ENCODE results near the gene PLEKHA8.

The PLEKHA8 gene

GRCh38 chr7:30093420-30093952, 65.3 kb downstream of the PLEKHA8 start:
- no peak for TF ChIP-seq SIN3A (IDR thresholded peaks at IDR 0.05; ENCODE audit: borderline replicate concordance, insufficient read depth, low read length)
- no peak for TF ChIP-seq REST (IDR thresholded peaks at IDR 0.05; ENCODE audit: insufficient read depth in 1 of 2, low read depth in 2 of 2, low read length in 2 of 2)
- TF ChIP-seq TAF1 (IDR thresholded peaks at IDR 0.05; ENCODE audit: borderline replicate concordance, insufficient read depth, low read length), result no peak

DNA sequence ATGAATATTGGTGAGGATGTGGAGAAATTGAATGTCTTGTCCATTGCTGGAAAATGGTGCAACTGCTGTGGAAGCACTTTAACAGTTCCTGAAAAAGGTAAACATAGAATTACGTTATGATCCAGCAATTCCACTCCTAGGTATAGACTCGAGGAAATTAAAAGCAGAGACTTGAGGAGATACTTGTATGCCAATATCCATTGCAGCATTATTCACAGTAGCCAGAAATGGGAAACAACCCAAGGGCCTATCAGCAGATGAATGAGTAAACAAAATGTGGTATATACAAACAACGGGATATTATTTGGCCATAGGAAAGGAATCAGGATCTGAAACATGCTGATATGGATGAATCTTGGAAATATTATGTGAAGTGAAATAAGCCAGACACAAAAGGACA, 74.1 kb downstream of the PLEKHA8 start:
- TF ChIP-seq FOXP2 (optimal IDR thresholded peaks at IDR 0.05; ENCODE audit: borderline replicate concordance, extremely low read depth, extremely low read length, insufficient read depth) (no peak), REST (IDR thresholded peaks at IDR 0.05; ENCODE audit: insufficient read depth in 1 of 2, low read depth in 2 of 2, low read length in 2 of 2) (no peak), SIN3A (IDR thresholded peaks at IDR 0.05; ENCODE audit: borderline replicate concordance, insufficient read depth, low read length) (no peak), POLR2AphosphoS5 (IDR thresholded peaks at IDR 0.05; ENCODE audit: low read depth, low read length) (no peak), TAF1 (IDR thresholded peaks at IDR 0.05; ENCODE audit: borderline replicate concordance, insufficient read depth, low read length) (no peak)

GRCh38 chr7:30104157-30104556, 75.9 kb downstream of the PLEKHA8 start:
- TF ChIP-seq REST (IDR thresholded peaks at IDR 0.05; ENCODE audit: insufficient read depth in 1 of 2, low read depth in 2 of 2, low read length in 2 of 2) (no peak), SIN3A (IDR thresholded peaks at IDR 0.05; ENCODE audit: borderline replicate concordance, insufficient read depth, low read length) (no peak), FOXP2 (optimal IDR thresholded peaks at IDR 0.05; ENCODE audit: borderline replicate concordance, extremely low read depth, extremely low read length, insufficient read depth) (no peak), TAF1 (IDR thresholded peaks at IDR 0.05; ENCODE audit: borderline replicate concordance, insufficient read depth, low read length) (no peak), POLR2AphosphoS5 (IDR thresholded peaks at IDR 0.05; ENCODE audit: low read depth, low read length) (no peak)

DNA sequence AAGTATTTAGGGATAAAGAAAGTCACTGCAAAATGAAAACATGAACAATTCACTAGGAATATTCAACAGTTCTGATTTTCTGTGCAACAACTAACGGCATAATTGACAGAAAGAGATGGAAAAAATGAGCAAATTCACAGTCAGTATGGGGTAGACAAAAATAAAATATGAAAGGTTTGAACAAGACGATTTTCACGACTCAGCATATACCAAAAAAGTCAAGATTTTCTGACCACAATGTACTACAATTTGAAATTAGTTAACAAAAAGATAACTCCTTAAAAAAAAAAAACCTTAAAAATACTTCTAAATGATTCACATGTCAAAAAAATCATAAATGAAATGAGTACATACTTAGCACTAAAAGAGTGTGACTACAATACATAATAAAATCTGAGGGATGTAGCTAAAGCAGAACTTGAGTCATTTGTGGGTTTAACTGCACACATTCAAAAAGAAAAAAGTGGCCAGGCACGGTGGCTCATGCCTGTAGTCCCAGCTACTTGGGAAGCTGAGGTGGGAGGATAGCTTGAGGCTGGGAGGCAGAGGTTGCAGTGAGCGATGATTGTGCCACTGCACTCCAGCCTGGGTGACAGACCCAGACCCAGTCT, 84.0 kb downstream of the PLEKHA8 start:
- TF ChIP-seq REST (IDR thresholded peaks at IDR 0.05; ENCODE audit: insufficient read depth in 1 of 2, low read depth in 2 of 2, low read length in 2 of 2), result no peak
- TF ChIP-seq TAF1 (IDR thresholded peaks at IDR 0.05; ENCODE audit: borderline replicate concordance, insufficient read depth, low read length), result no peak
- TF ChIP-seq POLR2AphosphoS5 (IDR thresholded peaks at IDR 0.05; ENCODE audit: low read depth, low read length), result no peak
- no peak for TF ChIP-seq SIN3A (IDR thresholded peaks at IDR 0.05; ENCODE audit: borderline replicate concordance, insufficient read depth, low read length)

DNA sequence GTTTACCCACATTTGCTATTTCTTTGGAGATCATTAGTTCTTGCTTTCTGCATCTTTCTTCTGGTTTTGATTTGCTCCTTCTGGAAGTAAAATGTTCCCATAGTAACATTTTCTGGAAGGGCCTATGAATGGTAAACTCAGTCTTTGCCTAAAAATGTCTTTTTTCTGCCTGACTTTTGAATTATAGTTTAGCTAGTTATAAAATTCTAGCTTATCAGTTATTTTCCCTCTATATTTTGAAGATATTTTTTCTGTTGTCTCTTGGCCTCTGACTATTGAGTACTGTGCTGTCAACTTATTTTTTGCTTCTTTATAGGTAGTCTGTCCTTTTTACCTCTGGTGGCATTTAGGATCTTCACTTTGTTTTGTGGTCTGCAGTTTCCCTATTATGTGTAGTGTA, 84.9 kb downstream of the PLEKHA8 start:
- TF ChIP-seq SIN3A (IDR thresholded peaks at IDR 0.05; ENCODE audit: borderline replicate concordance, insufficient read depth, low read length), result no peak
- TF ChIP-seq POLR2AphosphoS5 (IDR thresholded peaks at IDR 0.05; ENCODE audit: low read depth, low read length), result no peak
- no peak for TF ChIP-seq TAF1 (IDR thresholded peaks at IDR 0.05; ENCODE audit: borderline replicate concordance, insufficient read depth, low read length)
- no peak for TF ChIP-seq REST (IDR thresholded peaks at IDR 0.05; ENCODE audit: insufficient read depth in 1 of 2, low read depth in 2 of 2, low read length in 2 of 2)
- TF ChIP-seq FOXP2 (optimal IDR thresholded peaks at IDR 0.05; ENCODE audit: borderline replicate concordance, extremely low read depth, extremely low read length, insufficient read depth), result no peak
